Glomerular visceral epithelial cell (primary cell): Measurements from ENCODE around the gene MMD2.
"Not testable (repeated sequence)": the region's sequence is repeated elsewhere in the genome, so short reads cannot be mapped to it uniquely, and the experiment has no call there.

Source experiments
- DNase-seq: peaks from one replicate; pipeline ENCODE4 v3.0.0-alpha.2; 2016; ENCODE audit errors: extremely low spot score

MMD2 gene

DNA sequence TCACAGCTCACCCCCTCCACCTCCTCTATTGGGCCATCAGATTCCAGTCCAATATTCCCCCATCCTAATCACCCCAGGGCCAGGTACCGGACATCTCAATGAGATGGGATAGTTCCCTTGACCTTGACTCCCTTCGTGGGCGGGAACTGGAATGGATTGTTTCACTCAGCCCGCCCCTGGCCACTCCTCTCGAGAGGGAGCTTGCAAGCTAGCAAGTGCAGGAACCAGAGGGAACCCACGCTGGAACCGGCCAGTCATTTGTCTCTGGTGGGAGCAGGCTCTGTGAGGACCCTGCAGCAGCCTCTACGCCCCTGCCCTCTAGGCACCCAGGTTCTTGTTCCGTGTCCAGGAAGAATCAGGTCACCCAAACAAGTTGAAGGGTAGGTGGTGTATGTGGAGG is 64.5 kb downstream of the MMD2 start:
- DNase-seq: no peak

DNA sequence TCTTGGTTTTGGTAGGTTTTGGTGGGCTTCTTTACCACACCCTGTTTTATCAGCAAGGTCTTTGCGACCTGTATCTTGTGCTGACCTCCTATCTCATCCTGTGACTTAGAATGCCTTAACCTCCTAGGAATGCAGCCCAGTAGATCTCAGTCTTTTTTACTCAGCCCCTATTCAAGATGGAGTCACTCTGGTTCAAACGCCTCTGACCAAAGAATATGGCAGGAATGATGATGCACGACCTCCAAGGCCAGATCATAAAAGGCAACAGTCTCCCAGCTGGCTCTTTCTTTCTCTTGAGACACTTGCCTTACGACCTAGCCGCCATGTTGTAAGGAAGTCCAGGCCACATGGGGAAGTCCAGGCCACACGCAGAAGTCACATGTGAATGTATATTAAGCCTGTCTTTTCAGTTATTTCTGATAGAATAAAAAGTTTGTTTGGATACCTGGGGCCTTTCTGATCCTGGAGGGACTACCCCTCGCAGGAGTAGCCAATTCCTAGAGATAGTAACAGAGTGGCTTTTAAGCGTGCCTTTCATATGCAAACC is 65.0 kb downstream of the MMD2 start:
- no peak for DNase-seq

DNA sequence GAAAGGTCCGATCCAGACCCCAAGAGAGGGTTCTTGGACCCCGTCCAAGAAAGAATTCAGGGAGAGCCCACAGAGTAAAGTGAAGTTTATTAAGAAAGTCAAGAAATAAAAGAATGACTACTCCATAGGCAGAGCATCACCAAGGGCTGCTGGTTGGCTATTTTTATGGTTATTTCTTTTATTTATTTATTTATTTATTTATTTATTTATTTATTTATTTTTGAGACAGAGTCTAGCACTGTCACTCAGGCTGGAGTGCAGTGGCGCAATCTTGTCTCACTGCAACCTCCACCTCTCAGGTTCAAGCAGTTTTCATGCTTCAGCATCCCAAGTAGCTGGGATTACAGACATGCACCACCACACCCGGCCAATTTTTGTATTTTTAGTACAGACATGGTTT is 65.8 kb downstream of the MMD2 start:
- not testable (repeated sequence) for DNase-seq

DNA sequence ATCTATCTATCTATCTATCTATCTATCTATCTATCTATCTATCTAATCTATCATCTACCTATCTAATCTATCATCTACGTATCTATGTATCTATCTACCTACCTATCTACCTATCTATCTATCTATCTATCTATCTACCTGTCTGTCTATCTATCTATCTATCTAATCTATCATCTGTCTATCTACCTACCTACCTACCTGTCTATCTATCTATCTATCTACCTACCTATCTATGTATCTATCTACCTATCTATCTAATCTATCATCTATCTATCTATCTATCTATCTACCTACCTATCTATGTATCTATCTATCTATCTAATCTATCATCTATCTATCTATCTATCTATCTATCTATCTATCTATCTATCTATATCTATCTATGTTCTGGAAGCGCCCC is 67.5 kb downstream of the MMD2 start:
- not testable (repeated sequence) for DNase-seq

DNA sequence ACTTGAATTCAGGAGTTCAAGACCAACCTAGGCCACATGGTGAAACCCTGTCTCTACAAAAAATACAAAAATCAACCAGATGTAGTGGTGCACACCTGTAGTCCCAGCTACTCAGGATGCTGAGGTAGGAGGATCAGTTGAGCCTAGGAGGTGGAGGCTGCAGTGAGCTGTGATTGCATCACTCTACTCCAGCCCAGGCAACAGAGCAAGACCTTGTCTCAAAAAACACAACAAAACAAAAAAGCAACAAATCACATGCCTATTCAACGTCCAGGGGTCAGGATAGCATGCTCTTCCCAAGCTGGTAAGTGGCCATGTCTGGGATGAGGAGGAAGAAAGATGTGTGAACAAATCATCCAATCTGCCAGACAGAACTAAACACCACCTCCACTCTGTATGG is 69.3 kb downstream of the MMD2 start:
- no peak for DNase-seq

DNA sequence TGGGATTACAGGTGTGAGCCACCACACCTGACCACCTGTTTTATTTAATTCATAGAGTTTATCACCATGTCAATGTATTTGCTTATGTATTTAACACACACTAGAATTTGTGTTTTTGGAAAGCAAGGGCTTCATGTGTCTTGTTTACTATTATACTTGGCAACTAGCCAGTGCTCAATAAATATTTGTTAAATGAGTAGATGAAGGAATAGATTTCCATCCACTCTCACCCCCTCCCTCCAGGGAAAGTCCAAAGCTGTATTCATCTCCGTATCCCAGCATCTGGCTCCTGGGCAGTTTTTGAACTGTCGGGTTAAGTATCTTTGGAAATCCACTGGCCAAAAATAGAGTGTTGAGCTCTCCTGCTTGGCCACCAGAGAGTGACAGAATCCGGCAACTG is 70.8 kb downstream of the MMD2 start:
- no peak for DNase-seq

DNA sequence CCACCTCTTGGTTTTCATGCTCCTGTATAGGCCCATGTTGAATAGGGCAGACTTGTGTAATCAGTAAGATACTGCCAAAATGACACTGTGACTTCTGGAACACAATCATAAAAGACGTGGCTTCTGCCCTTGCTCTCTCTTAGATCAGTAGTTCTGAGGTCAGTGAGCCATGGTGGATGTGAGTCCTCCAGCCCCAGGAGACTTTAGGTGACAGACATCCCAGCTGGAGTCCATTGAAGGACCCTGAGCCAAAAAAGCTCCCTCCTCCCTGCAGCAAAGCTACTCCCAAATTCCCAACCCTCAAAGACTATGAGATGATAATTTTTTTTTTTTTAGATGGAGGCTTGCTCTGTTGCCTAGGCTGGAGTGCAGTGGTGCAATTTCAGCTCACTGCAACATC is 72.3 kb downstream of the MMD2 start:
- no peak for DNase-seq

DNA sequence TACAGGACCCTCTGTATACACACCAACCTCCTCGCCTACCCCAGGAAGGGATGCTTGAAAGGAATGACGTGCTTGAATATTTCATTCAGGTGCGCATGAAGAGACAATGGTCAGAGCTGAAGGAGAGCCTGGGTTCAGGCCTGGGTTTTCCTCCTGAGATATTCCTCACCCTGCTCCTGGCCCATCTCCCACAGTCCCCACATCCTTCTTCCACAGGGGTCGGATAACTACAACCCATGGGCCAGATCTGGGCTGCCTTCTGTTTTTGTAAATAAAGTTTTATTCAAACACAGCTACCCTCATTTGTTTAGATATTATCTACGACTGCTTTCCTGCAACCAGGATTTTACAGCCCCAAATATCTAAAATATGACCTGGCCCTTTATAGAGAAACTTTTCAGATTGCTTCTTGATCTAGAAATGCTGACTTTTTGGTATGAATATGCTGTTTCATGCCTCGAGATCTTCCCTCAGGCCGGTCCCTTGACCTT is 73.6 kb downstream of the MMD2 start:
- DNase-seq: no peak

DNA sequence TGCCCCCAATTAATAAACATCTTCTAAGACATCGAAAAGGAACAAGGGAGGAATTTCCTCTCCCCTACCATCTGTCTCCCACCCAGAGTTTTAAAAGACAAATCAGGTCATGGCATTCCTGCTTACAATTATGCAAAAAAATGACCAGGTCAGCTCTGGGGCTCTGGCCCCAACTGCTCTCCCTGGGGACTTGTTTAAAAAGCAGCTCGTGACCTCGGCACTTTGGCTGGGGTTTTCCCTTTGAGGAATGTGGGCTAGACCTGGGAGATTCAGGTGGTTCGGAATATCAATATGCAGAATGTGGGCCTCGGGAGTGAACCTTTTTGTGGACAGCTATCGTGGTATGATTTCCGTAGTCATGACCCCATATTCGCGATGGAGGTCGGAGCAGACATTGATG is 74.8 kb downstream of the MMD2 start:
- no peak for DNase-seq

DNA sequence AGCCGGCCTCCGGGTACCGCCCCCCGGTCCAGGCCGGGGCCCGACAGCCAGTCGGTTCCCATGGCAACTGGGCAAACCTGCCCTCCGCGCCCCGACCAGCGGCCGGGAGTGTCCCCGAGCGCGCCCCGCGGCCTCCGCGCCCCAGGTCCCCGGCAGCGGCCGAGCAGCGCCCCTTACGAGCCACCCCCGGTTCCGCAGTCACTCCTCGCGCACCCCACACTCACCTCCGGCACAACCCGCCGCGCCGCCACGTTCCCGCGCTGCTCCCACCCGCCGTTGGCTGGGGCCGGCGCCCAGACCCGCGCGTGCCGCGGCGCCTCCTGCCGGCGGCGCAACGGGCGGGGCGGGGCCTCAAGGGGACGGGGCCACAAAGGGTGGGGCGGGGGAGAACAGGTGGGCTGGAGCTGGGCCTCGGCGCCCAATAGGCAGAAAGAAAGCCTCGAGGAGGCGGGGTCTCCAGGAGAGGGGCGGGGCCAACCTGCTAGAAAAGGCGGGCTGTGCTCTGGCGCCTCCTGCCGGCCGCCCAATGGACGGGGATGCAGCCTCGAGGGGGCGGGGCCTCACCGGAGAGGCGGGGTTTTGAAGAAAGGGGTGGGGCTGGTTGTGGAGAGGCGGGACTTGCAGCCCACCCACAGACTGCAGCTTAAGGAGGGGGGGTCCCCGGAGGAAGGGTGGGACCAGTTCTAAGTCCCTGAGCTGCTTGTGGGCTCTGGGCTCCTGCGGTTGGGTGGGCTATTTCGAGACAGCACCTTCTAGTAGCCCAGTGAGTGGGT is 75.4 kb downstream of the MMD2 start, which contains the start of gene RADIL:
RADIL (minus strand) TSS at position 345 of the 773 bp plus-strand sequence. CDS start 5,577 bp downstream, outside the sequence.
- peak; percentile 51 for DNase-seq

DNA sequence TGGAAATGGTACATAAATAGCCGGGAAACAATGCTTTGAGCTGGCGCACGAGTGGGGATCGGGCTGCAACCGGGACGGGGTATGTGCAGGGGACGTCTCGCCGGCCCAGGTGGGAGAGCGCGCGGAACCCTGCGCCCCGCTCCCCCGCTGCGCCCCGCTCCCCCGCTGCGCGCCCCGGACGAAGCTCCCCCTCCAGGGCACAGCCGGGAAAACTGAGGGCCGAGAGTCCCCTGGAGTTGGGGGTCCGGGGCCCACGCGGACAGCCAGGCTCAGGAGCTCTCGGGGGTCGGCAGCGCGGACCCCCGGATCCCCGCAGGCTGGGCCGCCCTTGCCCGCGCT is 76.0 kb downstream of the MMD2 start:
- no peak for DNase-seq

DNA sequence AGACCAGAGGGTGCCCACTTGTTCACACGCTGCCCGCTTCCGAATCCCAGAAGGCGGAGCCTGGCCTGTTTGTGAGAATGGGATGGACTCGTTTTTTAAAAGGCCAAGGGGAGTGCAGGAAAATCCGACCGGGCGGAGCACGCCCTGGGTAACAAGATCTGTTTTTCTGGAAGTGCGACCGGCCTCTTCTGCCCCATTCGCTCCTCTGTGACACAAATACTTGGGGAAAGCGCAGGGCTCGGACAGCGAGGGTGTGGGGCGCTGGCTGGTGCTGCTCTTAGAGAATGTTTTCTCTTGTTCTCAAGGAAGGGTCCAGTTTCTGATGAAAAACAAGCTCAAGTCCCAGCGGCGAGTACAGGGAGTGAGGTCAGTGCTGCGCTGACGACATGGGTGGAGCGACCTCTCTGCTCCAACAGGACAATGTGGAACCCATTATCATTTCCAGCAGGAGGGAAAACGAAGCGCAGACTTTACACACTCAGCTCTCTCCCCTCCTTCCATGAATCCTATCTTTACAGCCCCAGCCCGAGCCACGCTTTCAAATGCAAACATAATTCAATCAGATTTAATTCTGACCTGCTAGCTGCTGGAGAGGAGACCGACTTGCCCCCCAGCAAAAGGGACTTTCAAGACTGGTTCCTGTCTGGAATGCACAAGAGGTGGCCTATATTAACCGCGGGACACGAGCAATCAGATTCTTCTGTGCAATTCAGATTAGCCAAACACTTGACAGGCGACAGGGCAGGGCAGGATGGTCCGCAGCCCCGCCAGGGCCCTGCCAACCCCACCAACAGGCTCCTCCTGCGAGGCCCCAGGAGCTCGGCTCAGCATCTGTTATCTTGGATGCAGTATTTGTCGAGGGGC is 76.6 kb downstream of the MMD2 start:
- DNase-seq: no peak

DNA sequence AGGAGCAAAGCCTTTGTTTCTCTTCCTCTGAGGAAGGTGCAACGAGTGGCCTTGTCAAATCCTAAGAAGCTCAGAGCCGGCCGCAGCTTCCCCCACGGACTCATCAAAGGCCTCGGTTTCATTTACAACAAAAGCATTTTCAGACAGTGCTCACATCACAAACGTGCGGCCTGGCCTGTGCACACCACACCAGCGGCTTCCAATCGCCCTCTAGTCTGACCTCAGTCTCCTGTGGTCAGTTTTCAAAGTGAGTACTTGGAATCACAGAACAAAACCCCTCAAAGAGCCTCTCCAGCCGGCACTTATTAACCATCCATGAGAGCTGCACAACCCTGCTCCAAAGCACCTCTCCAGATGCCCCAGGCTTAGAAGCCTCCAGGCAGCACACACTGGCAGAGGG is 78.8 kb downstream of the MMD2 start:
- no peak for DNase-seq

DNA sequence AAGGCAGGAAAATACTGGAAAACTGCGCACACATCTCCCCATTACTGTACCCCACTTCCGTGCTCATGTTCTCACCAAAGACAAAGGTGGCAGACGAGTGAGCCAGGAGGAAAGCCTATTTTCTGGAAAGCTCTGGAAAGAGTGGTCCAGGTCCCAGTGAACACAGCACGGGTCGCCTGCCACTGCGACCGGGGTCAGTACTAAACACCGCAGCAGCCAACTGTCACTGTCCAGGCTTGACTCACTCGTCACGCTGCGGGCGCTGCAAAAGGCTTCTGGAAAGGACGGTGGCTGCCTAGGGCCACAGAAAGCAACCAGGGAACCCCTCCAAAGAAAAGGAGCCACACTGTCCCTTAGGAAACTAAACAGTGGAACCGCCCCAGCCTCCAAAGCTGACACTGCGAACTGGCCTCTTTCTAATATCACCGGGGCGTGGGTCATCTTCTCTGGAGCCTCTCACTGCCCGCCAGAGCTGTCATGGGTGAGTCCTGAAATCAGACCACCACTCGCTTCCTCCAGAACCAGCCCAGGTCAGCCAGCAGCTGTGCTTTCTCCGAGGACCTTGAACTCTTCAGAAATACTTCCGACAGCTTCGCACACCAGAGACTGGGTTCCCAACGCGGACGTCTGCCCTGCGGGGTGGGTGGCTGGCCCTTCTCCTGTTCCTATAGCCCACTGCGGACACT is 79.4 kb downstream of the MMD2 start:
- DNase-seq: no peak

DNA sequence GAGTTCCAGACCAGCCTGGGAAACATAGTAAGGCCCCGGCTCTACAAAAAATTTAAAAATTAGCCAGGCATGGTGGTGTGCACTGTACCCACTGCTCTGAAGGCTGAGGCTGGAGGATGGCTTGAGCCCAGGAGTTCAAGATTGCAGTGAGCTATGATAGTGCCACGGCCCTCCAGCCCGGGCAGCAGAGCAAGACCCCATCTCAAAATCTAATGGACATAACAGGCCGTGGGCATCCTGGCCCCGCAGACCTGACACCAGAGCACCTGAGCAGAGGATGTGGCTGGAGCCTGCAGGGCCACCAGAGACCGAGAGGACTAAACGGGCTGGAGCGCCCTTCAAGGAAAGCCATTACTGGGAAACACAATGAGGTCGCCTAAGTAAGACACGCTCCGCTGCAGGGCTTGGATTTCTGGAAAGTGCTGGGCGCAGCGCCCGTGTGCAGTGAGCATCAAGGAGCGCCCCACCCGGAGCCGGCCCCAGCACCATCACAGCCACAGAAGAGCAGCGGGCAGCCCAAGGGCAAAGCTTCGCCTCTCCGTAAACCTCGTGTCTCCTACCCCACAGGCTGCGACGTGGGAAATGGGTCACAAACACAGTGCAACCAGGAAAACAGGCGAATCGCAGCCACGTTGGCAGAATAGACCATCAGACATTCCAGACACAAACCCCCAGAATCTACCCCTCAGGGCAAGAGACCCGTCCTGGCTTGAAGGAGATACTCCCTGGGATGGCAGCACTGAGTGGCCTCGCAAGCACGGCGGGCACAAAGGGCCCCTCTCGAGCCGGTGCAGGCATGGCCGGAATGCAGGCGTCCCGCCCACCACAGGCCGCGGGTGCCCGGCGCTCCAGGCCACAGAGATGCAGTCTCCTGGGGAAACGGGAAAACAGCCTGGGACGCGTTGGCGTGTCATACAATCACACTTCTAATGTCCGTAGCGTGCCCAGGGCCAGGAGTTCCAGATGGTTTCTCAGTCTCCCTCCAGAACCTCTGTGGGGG is 80.4 kb downstream of the MMD2 start:
- no peak for DNase-seq

DNA sequence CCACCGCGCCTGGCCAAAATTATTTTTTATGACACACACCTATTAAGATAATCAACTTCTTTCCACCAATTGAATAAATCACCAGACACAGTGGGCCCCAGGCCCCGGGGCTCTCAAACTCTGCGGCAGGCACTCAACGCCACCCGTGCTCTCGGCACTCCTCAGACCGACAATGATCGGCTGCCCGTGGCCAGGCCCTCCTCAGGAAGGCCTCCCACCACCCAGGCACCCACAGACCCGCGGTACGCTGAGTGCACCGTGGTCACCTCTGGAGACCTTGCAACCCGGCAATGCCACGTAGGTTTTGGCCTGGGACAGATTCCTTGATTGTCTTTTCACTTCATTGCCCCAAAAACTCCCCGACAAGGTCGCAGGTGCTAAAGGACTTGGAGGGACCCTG is 82.4 kb downstream of the MMD2 start:
- DNase-seq: no peak

DNA sequence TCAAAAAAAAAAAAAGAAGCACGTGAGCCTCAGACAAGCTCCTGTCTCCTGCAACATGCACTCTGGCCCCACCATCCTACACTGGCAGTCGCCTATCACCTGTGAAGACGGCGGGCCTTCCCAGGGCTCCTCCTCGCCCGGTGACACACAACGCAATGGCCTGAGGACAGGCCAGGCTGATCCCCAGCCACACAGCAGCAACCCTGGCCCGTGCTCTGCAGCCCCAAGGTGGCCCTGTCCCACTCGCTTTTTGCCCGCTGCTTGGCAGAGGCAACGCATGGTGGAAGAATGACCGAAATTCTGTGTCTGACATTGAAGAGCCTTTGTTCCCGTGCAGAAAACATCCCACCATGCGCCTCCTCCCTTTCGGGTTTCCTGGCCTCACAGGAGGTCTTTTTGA is 83.6 kb downstream of the MMD2 start:
- no peak for DNase-seq

DNA sequence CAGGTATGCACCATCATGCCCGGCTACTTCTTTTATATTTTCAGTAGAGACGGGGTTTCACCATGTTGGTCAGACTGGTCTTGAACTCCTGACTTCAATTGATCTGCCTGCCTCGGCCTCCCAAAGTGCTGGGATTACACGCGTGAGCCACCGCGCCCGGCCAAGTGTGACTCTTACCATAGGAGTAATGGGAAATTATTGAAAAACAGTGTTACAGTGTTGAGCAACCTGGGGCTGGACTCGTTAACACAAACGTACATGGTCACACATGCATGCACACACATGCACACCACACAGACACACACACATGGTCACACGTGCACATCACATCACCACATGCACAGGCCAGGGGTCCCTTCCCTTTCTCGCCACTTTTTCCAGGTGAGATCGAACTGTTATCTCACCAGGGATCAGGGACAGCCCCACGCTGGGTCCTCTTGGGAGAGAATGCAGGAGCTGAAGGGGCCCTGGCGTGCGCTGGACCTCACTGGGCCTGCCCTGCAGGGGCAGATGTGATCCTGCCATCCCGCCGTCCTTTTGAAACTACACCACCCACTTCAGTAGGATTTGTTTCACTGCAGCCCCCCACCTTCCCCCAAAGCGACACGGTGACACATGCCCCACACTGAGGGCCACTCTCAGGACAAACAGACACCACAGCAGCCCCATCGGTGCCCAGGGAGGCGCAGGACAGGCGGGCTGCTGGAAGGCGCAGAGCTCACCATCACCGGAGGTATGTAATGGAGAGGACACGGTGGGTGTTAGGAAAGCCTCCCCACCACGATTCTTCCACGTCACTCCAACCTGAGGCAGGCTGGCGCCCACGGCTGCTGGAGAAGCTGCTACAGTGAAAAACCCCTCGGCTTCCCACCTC is 85.7 kb downstream of the MMD2 start:
- no peak for DNase-seq

DNA sequence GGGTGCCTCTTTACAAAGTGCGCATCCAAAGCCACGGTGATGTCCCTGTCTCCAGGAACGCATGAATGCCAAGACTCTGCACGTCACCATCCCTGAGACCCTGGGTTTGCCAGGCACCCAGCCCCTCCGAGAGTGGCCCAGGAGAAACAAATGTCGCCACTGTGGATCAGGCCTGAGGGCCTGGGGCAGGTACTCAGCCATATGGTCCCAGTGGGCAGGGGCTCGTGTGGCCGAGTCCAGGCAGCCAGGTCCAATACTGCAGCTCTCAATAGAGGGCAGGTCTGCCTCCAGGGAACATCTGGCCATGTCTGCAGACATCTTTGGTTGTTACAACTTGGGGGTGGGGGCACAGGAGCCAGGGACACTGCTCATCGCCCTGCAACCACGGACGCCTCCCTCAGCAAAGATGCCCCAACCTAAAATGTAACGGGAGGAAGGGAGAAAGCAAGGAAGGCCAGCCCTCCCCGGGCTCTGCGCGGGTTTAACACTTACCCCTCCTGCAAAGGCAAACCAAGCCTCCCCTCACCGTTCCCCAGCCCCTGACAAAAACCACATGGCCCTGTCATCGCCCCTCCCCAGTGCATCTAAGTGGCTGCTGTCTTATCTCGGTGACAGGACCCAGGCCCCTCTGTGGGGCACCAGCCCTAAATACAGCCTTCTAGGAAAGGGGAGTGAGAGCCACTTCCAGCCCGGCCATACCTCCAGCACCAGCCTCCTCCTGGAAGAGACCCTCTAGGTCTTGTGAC is 86.9 kb downstream of the MMD2 start:
- DNase-seq: no peak
